Activated T-cell treated with anti-CD3 and anti-CD28 coated beads, Interleukin-2, amount 50 U/mL, for 72 hours (primary cell): Measurements from ENCODE around the gene GTF3C1. TPM values are rescaled to one million over a fixed set of nuclear protein-coding genes. Genes with fewer than 3 reads are reported as not detected.
"Not testable (repeated sequence)": the region's sequence is repeated elsewhere in the genome, so short reads cannot be mapped to it uniquely, and the experiment has no call there.

Source experiments
- ATAC-seq, 2 donors: fragments of 150-1000 bp; cut with Tn5 transposase; replicated peaks in 1 of 2; 2 replicates each; pipeline ENCODE4 v1.10.0; 2021; ENCODE audit warnings: moderate library complexity in 2 of 2, mild to moderate bottlenecking in 1 of 2
- DNase-seq, 2 donors: peaks; one replicate each; pipeline ENCODE4 v3.0.0; 2021 to 2022; ENCODE audit warnings: mixed read lengths in 1 of 2
- H3K27ac Mint-ChIP-seq: one replicate; pipeline ENCODE4 v1.8.0; 2022; ENCODE audit warnings: mild to moderate bottlenecking, moderate library complexity, mixed read lengths
- H3K27me3 Mint-ChIP-seq: one replicate; pipeline ENCODE4 v1.8.0; 2022; ENCODE audit warnings: low read depth, mixed read lengths
- H3K36me3 Mint-ChIP-seq, 2 donors: one replicate each; pipeline ENCODE4 v1.8.0; 2022; ENCODE audit warnings: mixed read lengths in 2 of 2, mild to moderate bottlenecking in 1 of 2; ENCODE audit not compliant: insufficient read depth in 2 of 2
- H3K4me1 Mint-ChIP-seq: one replicate; pipeline ENCODE4 v1.8.0; 2022; ENCODE audit warnings: low read depth, mixed read lengths
- H3K4me3 Mint-ChIP-seq, 2 donors: one replicate each; pipeline ENCODE4 v1.8.0; 2022; ENCODE audit warnings: mild to moderate bottlenecking in 2 of 2, mixed read lengths in 2 of 2, moderate library complexity in 2 of 2
- H3K9me3 Mint-ChIP-seq, 2 donors: one replicate each; pipeline ENCODE4 v1.8.0; 2022; ENCODE audit warnings: mixed read lengths in 2 of 2
- total RNA-seq, 2 donors: library from RNA; stranded (reverse); gene quantifications; one replicate each; pipeline ENCODE4 v1.2.3, GENCODE V29; 2022

The GTF3C1 gene
- total RNA-seq, 2 donors from 2014 or later: 49.6 to 61.1 TPM

DNA sequence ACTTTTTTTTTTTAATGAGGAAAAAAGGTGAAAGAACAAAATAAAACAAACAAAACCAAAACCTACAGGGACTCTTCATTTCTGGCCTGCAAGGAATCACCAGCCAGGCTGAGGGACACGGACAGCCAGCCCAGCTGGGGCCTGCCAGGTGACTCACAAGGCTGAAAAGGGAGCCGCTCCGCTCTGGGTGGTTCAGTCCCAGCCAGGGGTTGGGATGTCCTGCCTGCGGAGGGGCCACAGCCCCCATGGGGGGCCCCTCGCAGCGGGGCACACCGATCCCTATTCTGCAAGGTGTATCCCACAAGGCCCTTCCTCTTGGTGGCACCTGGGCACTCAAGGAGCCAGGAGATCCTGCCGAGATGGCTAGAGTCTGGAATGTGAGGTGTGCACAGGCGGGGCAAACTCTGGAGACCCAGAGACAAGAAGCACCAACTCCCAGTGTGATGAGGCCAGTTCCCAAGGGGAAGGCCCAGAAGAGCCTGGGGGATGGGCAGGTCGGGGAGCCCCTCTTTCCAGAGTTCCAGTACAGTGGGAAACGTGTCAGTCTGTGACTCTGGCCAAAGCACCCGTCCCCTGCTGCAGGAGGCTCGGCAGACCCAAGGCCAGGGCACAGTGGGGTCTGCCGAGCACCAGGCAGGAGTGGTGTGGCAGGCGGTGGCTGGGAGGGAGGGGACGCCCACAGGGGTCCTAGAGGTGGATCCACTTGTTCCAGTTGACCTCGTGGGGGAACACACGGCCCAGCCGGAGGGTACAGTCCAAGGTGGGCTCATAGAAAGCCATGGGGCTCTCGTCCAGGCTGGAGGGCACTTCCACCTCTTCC, 88.8 kb downstream of the GTF3C1 start:
- no peaks in the 10 kb centered on the region for H3K27me3 Mint-ChIP-seq

DNA sequence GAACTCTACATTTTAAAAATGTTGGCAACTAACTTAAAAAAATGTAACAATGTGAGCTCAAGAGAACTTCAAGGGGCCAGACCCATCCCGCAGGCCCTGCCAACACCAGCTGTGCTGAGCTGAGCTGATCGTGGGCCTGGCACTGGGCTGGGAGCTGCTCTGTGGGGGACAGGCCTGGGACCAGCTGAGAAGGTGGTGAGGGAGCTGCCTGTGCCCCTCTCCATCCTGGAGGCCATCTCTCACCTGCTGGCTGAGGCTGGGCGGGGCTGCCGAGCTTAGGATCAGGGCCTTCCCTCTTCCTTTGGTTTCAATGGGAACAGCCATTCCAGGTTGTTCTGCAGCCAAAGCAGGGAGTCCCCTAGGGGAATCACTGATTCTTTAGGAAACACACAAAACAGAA, 89.5 kb downstream of the GTF3C1 start:
- no peaks in the 10 kb centered on the region for H3K27me3 Mint-ChIP-seq
- no peak overlapping the region for H3K4me3 Mint-ChIP-seq
- peaks cover 44% of the 10 kb centered on the region for H3K4me1 Mint-ChIP-seq

More for the DNA sequence above, 88.8 kb downstream of the GTF3C1 start:
- Mint-ChIP-seq H3K9me3 (no peaks in the 10 kb centered on the region), H3K4me3 (no peak overlapping the region), H3K36me3 (peaks cover 0 to 4% of the 10 kb centered on the region in 2 donors), H3K27ac (peak overlapping the region; percentile 8), H3K4me1 (peaks cover 38% of the 10 kb centered on the region)
- ATAC-seq: no peak
- no peak for DNase-seq

DNA sequence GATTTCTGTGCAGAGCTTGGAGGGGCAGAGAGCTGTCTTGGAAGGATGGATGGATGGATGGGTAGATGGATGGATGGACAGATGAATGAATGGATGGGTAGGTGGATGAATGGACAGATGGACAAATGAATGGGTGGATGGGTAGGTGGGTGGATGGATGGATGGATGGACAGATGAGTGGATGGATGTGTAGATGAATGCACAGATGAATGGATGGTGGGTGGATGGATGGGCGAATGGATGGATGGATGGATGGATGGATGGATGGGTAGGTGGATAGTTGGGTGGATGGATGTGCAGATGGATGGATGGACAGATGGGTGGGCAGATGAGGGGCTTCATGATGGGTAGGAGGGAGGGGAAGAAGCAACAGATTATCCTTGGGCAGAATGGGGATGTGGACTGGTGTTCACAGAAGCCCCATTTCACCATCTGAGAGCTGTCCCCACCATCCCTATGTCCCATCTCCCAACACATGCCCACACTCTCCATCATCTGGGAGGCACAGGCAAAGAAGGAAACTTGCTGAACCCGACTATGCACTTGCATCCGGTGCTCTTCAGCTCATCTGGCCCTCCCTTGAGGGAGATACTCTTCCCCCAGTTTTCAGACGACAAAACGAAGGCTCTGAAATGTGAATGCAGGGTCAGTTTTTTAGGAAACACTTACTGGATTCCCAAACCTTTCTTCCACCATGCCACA, 90.6 kb downstream of the GTF3C1 start:
- Mint-ChIP-seq H3K27ac (peak overlapping the region; percentile 75), H3K4me3 (no peak overlapping the region), H3K4me1 (peaks cover 45% of the 10 kb centered on the region), H3K36me3 (peaks cover 0 to 4% of the 10 kb centered on the region in 2 donors), H3K9me3 (no peaks in the 10 kb centered on the region), H3K27me3 (no peaks in the 10 kb centered on the region)
- DNase-seq (no peak), ATAC-seq (no peak)

More for the DNA sequence above, 89.5 kb downstream of the GTF3C1 start:
- DNase-seq (no peak), ATAC-seq (no peak)
- no peaks in the 10 kb centered on the region for H3K9me3 Mint-ChIP-seq
- H3K27ac Mint-ChIP-seq: peak overlapping the region; percentile 75
- H3K36me3 Mint-ChIP-seq: peaks cover 0 to 4% of the 10 kb centered on the region in 2 donors

GRCh38 chr16:27458258-27458657, 91.5 kb downstream of the GTF3C1 start:
- Mint-ChIP-seq H3K4me3 (no peak overlapping the region), H3K9me3 (peaks cover 0 to 1% of the 10 kb centered on the region in 2 donors)

DNA sequence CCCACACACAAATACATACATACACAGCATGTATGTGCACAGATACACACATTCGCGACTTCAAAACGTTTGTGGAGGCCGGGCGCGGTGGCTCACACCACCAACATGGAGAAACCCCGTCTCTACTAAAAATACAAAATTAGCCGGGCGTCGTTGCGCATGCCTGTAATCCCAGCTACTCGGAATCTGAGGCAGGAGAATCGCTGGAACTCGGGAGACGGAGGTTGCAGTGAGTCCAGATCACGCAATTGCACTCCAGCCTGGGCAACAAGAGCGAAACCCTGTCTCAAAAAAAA, 92.2 kb downstream of the GTF3C1 start:
- not testable (repeated sequence) for ATAC-seq, H3K27me3 Mint-ChIP-seq, DNase-seq, H3K36me3 Mint-ChIP-seq, H3K9me3 Mint-ChIP-seq
- Mint-ChIP-seq H3K4me1 (peaks cover 45% of the 10 kb centered on the region), H3K4me3 (peak overlapping the region in 1 of 2 donors; percentile 5), H3K27ac (peak overlapping the region; percentile 97)

More at GRCh38 chr16:27458258-27458657, 91.5 kb downstream of the GTF3C1 start:
- Mint-ChIP-seq H3K36me3 (peaks cover 0 to 1% of the 10 kb centered on the region in 2 donors), H3K4me1 (peaks cover 43% of the 10 kb centered on the region), H3K27me3 (no peaks in the 10 kb centered on the region), H3K27ac (peak overlapping the region; percentile 41)
- ATAC-seq: no peak
- no peak for DNase-seq

- H3K4me3 Mint-ChIP-seq: peak overlapping the region; percentile 0 to 59
- peaks cover 64% of the 10 kb centered on the region for H3K4me1 Mint-ChIP-seq
- no peaks in the 10 kb centered on the region for H3K27me3 Mint-ChIP-seq
- peaks cover 0 to 1% of the 10 kb centered on the region in 2 donors for H3K9me3 Mint-ChIP-seq
- peaks cover 7 to 17% of the 10 kb centered on the region in 2 donors for H3K36me3 Mint-ChIP-seq
- DNase-seq (peak in 1 of 2 donors; percentile 43), ATAC-seq (peak; percentile 8 to 16)
- peak overlapping the region; percentile 97 for H3K27ac Mint-ChIP-seq
Measured at GRCh38 chr16:27455700-27456099, 94.0 kb downstream of the GTF3C1 start.

GRCh38 chr16:27453494-27453825, 96.3 kb downstream of the GTF3C1 start:
- H3K36me3 Mint-ChIP-seq: peaks cover 8 to 26% of the 10 kb centered on the region in 2 donors
- no peak for DNase-seq
- no peak for ATAC-seq
- H3K27me3 Mint-ChIP-seq: no peaks in the 10 kb centered on the region
- peaks cover 86% of the 10 kb centered on the region for H3K4me1 Mint-ChIP-seq
- H3K27ac Mint-ChIP-seq: peak overlapping the region; percentile 69
- H3K4me3 Mint-ChIP-seq: no peak overlapping the region
- H3K9me3 Mint-ChIP-seq: peaks cover 0 to 1% of the 10 kb centered on the region in 2 donors

- Mint-ChIP-seq H3K36me3 (peaks cover 10 to 30% of the 10 kb centered on the region in 2 donors), H3K27ac (peak overlapping the region; percentile 74), H3K9me3 (peaks cover 0 to 1% of the 10 kb centered on the region in 2 donors), H3K4me1 (peaks cover 92% of the 10 kb centered on the region), H3K27me3 (no peaks in the 10 kb centered on the region), H3K4me3 (no peak overlapping the region)
- DNase-seq (no peak), ATAC-seq (no peak)
Measured at GRCh38 chr16:27452569-27453493, 96.9 kb downstream of the GTF3C1 start.

GRCh38 chr16:27450196-27450549, 99.5 kb downstream of the GTF3C1 start:
- H3K27ac Mint-ChIP-seq: peak overlapping the region; percentile 91
- H3K4me1 Mint-ChIP-seq: peaks cover 95% of the 10 kb centered on the region
- peak; percentile 2 to 7 for ATAC-seq
- H3K36me3 Mint-ChIP-seq: peaks cover 21 to 51% of the 10 kb centered on the region in 2 donors
- no peaks in the 10 kb centered on the region for H3K27me3 Mint-ChIP-seq
- H3K9me3 Mint-ChIP-seq: peaks cover 0 to 1% of the 10 kb centered on the region in 2 donors
- no peak for DNase-seq
- peak overlapping the region; percentile 67 to 77 for H3K4me3 Mint-ChIP-seq

DNA sequence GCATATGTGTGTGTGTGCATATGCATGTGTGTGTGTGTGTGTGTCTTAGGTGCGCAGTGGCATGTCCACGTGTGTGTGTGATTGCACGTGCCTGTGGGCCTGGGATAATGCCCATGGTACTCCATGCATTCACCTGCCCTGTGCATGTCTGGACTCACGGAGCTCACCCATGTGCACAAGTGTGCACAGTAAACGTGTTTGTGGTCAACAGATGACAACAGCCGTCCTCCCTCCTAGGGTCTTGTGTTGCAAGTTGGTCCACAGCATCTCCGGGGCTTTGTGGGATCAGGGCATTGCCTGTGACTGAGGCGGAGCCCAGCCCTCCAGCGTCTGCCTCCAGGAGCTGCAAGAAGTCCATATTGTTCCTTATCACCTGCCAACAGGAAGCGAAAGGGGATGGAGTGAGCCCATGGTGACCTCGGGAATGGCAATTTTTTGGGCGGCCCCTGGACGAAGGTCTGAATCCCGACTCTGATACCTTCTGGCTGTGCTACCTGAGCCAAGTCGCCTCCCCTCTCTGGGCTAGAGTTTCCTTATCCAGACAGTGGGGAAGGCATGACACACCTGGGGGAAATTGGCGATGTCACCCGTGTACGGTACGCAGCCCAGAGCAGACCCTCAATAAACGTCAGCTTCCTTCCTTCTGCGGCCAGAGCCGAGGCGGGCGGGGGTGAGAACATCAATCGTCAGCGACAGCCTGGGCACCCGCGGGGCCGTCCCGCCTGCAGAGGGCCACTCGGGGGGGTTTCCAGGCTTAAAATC, 100.1 kb downstream of the GTF3C1 start:
- Mint-ChIP-seq H3K36me3 (peaks cover 26 to 56% of the 10 kb centered on the region in 2 donors), H3K27ac (peak overlapping the region; percentile 91), H3K4me1 (peaks cover 91% of the 10 kb centered on the region), H3K4me3 (peak overlapping the region; percentile 67 to 77), H3K9me3 (peaks cover 0 to 1% of the 10 kb centered on the region in 2 donors), H3K27me3 (no peaks in the 10 kb centered on the region)
- DNase-seq (peak; percentile 85 to 86), ATAC-seq (peak; percentile 72 to 74)

DNA sequence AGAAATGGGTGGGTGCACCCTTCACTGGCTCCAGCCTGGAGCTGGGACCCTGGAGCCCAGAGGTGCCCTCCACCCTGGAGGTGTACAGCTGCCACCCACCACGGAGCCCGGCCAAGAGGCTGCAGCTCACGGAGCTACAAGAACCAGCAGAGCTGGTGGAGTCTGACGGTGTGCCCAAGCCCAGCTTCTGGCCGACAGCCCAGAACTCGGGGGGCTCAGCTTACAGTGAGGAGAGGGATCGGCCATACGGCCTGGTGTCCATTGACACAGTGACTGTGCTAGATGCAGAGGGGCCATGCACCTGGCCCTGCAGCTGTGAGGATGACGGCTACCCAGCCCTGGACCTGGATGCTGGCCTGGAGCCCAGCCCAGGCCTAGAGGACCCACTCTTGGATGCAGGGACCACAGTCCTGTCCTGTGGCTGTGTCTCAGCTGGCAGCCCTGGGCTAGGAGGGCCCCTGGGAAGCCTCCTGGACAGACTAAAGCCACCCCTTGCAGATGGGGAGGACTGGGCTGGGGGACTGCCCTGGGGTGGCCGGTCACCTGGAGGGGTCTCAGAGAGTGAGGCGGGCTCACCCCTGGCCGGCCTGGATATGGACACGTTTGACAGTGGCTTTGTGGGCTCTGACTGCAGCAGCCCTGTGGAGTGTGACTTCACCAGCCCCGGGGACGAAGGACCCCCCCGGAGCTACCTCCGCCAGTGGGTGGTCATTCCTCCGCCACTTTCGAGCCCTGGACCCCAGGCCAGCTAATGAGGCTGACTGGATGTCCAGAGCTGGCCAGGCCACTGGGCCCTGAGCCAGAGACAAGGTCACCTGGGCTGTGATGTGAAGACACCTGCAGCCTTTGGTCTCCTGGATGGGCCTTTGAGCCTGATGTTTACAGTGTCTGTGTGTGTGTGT, 100.9 kb downstream of the GTF3C1 start:
- peaks cover 27 to 62% of the 10 kb centered on the region in 2 donors for H3K36me3 Mint-ChIP-seq
- no peaks in the 10 kb centered on the region for H3K9me3 Mint-ChIP-seq
- H3K4me3 Mint-ChIP-seq: peak overlapping the region; percentile 67 to 77
- no peaks in the 10 kb centered on the region for H3K27me3 Mint-ChIP-seq
- DNase-seq: no peak
- ATAC-seq: no peak
- peaks cover 88% of the 10 kb centered on the region for H3K4me1 Mint-ChIP-seq
- peak overlapping the region; percentile 32 for H3K27ac Mint-ChIP-seq
